GM18951 (cell line): ENCODE data around the gene YIF1B.
"Not testable (repeated sequence)": the region's sequence is repeated elsewhere in the genome, so short reads cannot be mapped to it uniquely, and the experiment has no call there.

Experiments
- POLR2A ChIP-seq: IDR thresholded peaks from 4 replicates; pipeline ENCODE4 v1.6.1; 2011; ENCODE audit warnings: mild to moderate bottlenecking; ENCODE audit not compliant: insufficient read length, insufficient read depth; ENCODE audit errors: extremely low read depth
- in situ Hi-C: fragments of 300-500 bp; cut with MboI; formaldehyde crosslinking; loops from one replicate; pipeline ENCODE4 v1.12.0; 2022; ENCODE audit warnings: low sequenced_read_pairs, mixed read lengths, inconsistent platforms; ENCODE audit not compliant: unreplicated experiment

The YIF1B gene

GRCh38 chr19:38266981-38267597, 48.7 kb downstream of the YIF1B start:
- in situ Hi-C loops: no loop called here
- TF ChIP-seq POLR2A: no peak

GRCh38 chr19:38265921-38266429, 49.8 kb downstream of the YIF1B start:
- in situ Hi-C loops: no loop called here
- TF ChIP-seq POLR2A: no peak

- in situ Hi-C loops: no loop called here
- TF ChIP-seq POLR2A: no peak
These were observed 50.4 kb downstream of the YIF1B start for GRCh38 chr19:38265213-38265861.

GRCh38 chr19:38264486-38265212, 51.1 kb downstream of the YIF1B start, which contains the start of gene SPINT2:
SPINT2 (plus strand) TSS chr19:38264573; CDS start chr19:38264893, 320 bp downstream.
- in situ Hi-C loops: no loop called here

GRCh38 chr19:38263689-38264485, 51.9 kb downstream of the YIF1B start:
- TF ChIP-seq POLR2A: no peak
- in situ Hi-C loops: no loop called here

More at GRCh38 chr19:38264486-38265212, 51.1 kb downstream of the YIF1B start, which contains the start of gene SPINT2:
- no peak for TF ChIP-seq POLR2A

- in situ Hi-C loops: no loop called here
- TF ChIP-seq POLR2A: no peak
These were observed 53.0 kb downstream of the YIF1B start for GRCh38 chr19:38262585-38263268.

DNA sequence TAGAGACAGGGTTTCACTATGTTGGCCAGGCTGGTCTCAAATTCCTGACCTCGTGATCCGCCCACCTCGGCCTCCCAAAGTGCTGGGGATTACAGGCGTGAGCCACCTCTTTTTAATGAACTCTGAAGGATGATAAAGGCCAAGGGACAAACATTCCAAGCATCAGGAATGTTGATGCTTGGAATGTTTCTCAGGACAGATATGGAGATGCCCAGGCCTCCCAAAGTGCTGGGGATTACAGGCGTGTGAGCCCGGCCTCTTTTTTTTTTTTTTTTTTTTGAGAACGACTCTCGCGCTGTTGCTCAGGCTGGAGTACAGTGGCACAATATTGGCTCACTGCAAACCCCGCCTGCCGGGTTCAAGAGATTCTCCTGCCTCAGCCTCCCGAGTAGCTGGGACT, 53.8 kb downstream of the YIF1B start:
- in situ Hi-C loops: not testable (repeated sequence)

DNA sequence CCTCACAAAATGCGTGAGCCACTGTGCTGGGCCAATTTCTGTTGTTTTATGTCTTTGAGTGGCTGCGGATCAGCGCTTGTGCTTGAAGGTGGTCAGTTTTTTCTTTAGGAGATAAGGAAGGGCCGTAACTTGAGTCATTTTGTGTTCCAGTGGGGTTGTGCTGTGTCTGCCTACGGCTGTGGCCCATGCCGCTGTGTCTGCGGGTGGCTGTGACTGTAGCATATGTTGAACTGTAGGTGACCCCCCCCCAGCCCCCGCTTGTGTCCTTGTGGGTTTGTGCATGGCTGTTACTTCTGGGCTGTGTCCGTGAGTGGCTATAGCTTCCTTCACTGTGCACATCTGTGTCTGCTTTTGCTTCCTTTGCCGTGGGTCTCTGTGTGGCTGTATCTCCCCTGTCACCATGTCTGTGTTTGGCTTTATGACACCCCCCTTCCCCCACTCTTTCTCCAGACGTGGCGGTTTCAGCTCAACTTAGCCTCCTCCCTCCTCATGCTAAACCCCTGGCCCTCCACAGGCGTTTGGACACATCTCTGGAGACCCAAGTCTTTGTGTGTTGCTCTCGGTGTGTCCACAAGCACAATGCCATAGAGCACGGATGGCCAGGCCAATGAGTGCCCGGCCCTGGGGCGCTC, 60.2 kb downstream of the YIF1B start:
- TF ChIP-seq POLR2A: no peak
- in situ Hi-C loops: no loop called here

DNA sequence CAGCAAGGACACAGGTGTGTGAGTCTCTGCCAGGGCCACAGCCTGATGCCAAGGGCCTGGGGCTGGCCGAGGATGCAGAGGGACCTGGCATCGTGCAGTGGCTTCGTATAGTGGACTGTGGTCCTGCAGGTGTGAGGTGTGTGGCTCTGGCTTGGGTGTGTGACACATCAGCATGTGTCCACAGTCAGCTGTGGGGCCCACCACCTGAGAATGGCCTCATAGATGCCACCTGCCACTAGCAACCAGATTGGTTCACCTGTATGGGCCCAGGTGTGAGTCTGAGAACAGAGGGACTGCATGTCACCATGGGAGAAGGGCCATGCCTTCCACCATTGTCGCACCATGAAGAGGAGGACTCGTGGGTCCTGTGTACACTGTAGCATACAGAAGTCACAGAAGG, 62.0 kb downstream of the YIF1B start:
- TF ChIP-seq POLR2A: no peak
- in situ Hi-C loops: no loop called here
